Keratinocyte (primary cell): ENCODE data around the gene ARMC5. TPM values are rescaled to one million over a fixed set of nuclear protein-coding genes. Genes with fewer than 3 reads are reported as not detected.
A peak's percentile ranks its signal among the peaks of the same experiment; 100 is the strongest.

Experiments
- DNase-seq: peaks from one replicate; pipeline ENCODE4 v3.0.0-alpha.2; 2011; ENCODE audit warnings: low read depth, missing footprints, low spot score
- FAIRE-seq: peaks from 2 replicates; lab custom pipeline; 2011; peaks lifted over from hg19 to GRCh38; lab: Jason Lieb, UNC
- H2AFZ ChIP-seq: 2 replicates; pipeline ENCODE4 v1.6.0; 2012; ENCODE audit warnings: low read length, control low read depth, inconsistent platforms; ENCODE audit not compliant: control insufficient read depth
- H3K27ac ChIP-seq: 2 replicates; pipeline ENCODE4 v1.5.1; 2011; ENCODE audit warnings: low read length; ENCODE audit not compliant: control insufficient read depth, insufficient read depth
- H3K27me3 ChIP-seq: 3 replicates; pipeline ENCODE4 v1.6.0; 2011; ENCODE audit warnings: low read length; ENCODE audit not compliant: control insufficient read depth, insufficient read depth; ENCODE audit errors: extremely low read depth
- H3K36me3 ChIP-seq, 2 experiments: 2 replicates in 1 of 2; 3 replicates in 1 of 2; pipeline ENCODE4 v1.5.1; 2011; ENCODE audit warnings: low read length in 2 of 2, mild to moderate bottlenecking in 1 of 2; ENCODE audit not compliant: control insufficient read depth in 2 of 2, insufficient read depth in 2 of 2; ENCODE audit errors: extremely low read depth in 1 of 2
- H3K4me1 ChIP-seq: 3 replicates; pipeline ENCODE4 v1.5.1; 2011; ENCODE audit warnings: low read length; ENCODE audit not compliant: control insufficient read depth, insufficient read depth; ENCODE audit errors: extremely low read depth
- H3K4me2 ChIP-seq: 3 replicates; pipeline ENCODE4 v1.6.0; 2011; ENCODE audit warnings: low read depth, low read length; ENCODE audit not compliant: control insufficient read depth, insufficient read depth; ENCODE audit errors: extremely low read depth
- H3K4me3 ChIP-seq, 3 experiments: fragments of 200-600 bp in 1 of 3; sonication (generic) in 1 of 3; 2 replicates in 2 of 3; 3 replicates in 1 of 3; pipeline ENCODE4 v1.5.1; 2011 to 2016; ENCODE audit warnings: low read length in 3 of 3, mild to moderate bottlenecking in 3 of 3, control low read depth in 2 of 3, inconsistent platforms in 1 of 3, low read depth in 1 of 3, mixed read lengths in 1 of 3, mixed run types in 1 of 3, moderate library complexity in 1 of 3; ENCODE audit not compliant: control insufficient read depth in 2 of 3, insufficient read depth in 2 of 3; ENCODE audit errors: extremely low read depth in 1 of 3
- H3K79me2 ChIP-seq: 2 replicates; pipeline ENCODE4 v1.6.0; 2012; ENCODE audit warnings: low read length; ENCODE audit not compliant: control insufficient read depth, insufficient read depth
- H3K9ac ChIP-seq: 3 replicates; pipeline ENCODE4 v1.6.0; 2011; ENCODE audit warnings: low read length; ENCODE audit not compliant: control insufficient read depth, insufficient read depth; ENCODE audit errors: extremely low read depth
- H3K9me1 ChIP-seq: 3 replicates; pipeline ENCODE4 v1.6.0; 2011; ENCODE audit warnings: low read length; ENCODE audit not compliant: control insufficient read depth, insufficient read depth; ENCODE audit errors: extremely low read depth
- H3K9me3 ChIP-seq: 2 replicates; pipeline ENCODE4 v1.5.1; 2012; ENCODE audit warnings: low read depth, low read length; ENCODE audit not compliant: control insufficient read depth
- H4K20me1 ChIP-seq: 3 replicates; pipeline ENCODE4 v1.6.0; 2011; ENCODE audit warnings: low read length; ENCODE audit not compliant: control insufficient read depth, insufficient read depth; ENCODE audit errors: extremely low read depth
- EZH2 ChIP-seq: IDR thresholded peaks from one replicate; pipeline ENCODE4 v1.6.1; 2012; ENCODE audit warnings: inconsistent platforms, mild to moderate bottlenecking, low read length, moderate library complexity
- dilution Hi-C: fragments of 300-500 bp; cut with MboI; formaldehyde crosslinking; loops from one replicate; pipeline ENCODE4 v1.7.0; 2020; ENCODE audit warnings: low sequenced_read_pairs; ENCODE audit not compliant: extremely low pct_ligation_motif_present
- polyA plus RNA-seq, 5 experiments: library from polyadenylated mRNA; depleted of rRNA in 3 of 5; stranded (reverse) in 3 of 5; stranded (forward) in 1 of 5; unstranded in 1 of 5; fragments of >200 nt; gene quantifications; 1 replicate in 1 of 5; 2 replicates in 3 of 5; 3 replicates in 1 of 5; pipeline versions ENCODE4 v1.2.1 to v1.2.3, GENCODE V29; 2011 to 2012; ENCODE audit warnings: missing spikeins in 2 of 5, low read depth in 1 of 5, low replicate concordance in 1 of 5
- TF ChIP-seq, protein P1 (sequence below), 3 experiments: IDR thresholded peaks in 1 of 3; conservative IDR thresholded peaks in 1 of 3; optimal IDR thresholded peaks in 1 of 3; 2 replicates in 2 of 3; 3 replicates in 1 of 3; pipeline versions ENCODE3 to v1.5.1; 2011; ENCODE audit warnings: low read length in 3 of 3, mild to moderate bottlenecking in 3 of 3, moderate library complexity in 2 of 3, control low read depth in 1 of 3, inconsistent platforms in 1 of 3; ENCODE audit not compliant: insufficient read depth in 2 of 3; ENCODE audit errors: extremely low read depth in 1 of 3

The ARMC5 gene
- polyA plus RNA-seq, 1 donor (not counting 4 experiments of a cell fraction or from before 2014, with no cell fraction given) = 3.0 TPM

- Histone ChIP-seq H3K36me3 (peaks cover 7 to 24% of the 10 kb centered on the region in 2 experiments), H3K9me1 (peaks cover 6% of the 10 kb centered on the region), H3K79me2 (peaks cover 40% of the 10 kb centered on the region), H3K4me3 (peak overlapping the region; percentile 75 to 96 (median 95)), H4K20me1 (peaks cover 9% of the 10 kb centered on the region), H3K9me3 (no peaks in the 10 kb centered on the region), H3K27ac (peak overlapping the region; percentile 99), H3K27me3 (no peaks in the 10 kb centered on the region), H3K4me2 (peak overlapping the region; percentile 94), H2AFZ (peak overlapping the region; percentile 96), H3K4me1 (peaks cover 54% of the 10 kb centered on the region), H3K9ac (peak overlapping the region; percentile 94)
- FAIRE-seq = no peak
- dilution Hi-C loops = no loop called here
- DNase-seq = no peak
- no peak for TF ChIP-seq EZH2
- TF ChIP-seq, protein P1, sequence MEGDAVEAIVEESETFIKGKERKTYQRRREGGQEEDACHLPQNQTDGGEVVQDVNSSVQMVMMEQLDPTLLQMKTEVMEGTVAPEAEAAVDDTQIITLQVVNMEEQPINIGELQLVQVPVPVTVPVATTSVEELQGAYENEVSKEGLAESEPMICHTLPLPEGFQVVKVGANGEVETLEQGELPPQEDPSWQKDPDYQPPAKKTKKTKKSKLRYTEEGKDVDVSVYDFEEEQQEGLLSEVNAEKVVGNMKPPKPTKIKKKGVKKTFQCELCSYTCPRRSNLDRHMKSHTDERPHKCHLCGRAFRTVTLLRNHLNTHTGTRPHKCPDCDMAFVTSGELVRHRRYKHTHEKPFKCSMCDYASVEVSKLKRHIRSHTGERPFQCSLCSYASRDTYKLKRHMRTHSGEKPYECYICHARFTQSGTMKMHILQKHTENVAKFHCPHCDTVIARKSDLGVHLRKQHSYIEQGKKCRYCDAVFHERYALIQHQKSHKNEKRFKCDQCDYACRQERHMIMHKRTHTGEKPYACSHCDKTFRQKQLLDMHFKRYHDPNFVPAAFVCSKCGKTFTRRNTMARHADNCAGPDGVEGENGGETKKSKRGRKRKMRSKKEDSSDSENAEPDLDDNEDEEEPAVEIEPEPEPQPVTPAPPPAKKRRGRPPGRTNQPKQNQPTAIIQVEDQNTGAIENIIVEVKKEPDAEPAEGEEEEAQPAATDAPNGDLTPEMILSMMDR (optimal IDR thresholded peaks at IDR 0.05 in 1 of 3, IDR thresholded peaks at IDR 0.05 in 1 of 3, conservative IDR thresholded peaks at IDR 0.05 in 1 of 3; ENCODE audit: extremely low read depth in 1 of 3, insufficient read depth in 2 of 3, low read length in 3 of 3) = peak; percentile 1 to 45 (median 35)
Measured at GRCh38 chr16:31458073-31458843, 1.0 kb upstream of the ARMC5 start.

- H3K79me2 ChIP-seq = peaks cover 39% of the 10 kb centered on the region
- H3K27ac ChIP-seq = peak overlapping the region; percentile 99
- H3K36me3 ChIP-seq = peaks cover 10 to 24% of the 10 kb centered on the region in 2 experiments
- H4K20me1 ChIP-seq = peaks cover 9% of the 10 kb centered on the region
- no peaks in the 10 kb centered on the region for H3K27me3 ChIP-seq
- H3K4me2 ChIP-seq = peak overlapping the region; percentile 100
- H3K4me3 ChIP-seq = peak overlapping the region; percentile 75 to 96 (median 95)
- FAIRE-seq (peak; percentile 64), DNase-seq (peak; percentile 94)
- dilution Hi-C loops = no loop called here
- peak overlapping the region; percentile 94 for H3K9ac ChIP-seq
- TF ChIP-seq, protein P1 (optimal IDR thresholded peaks at IDR 0.05 in 1 of 3, IDR thresholded peaks at IDR 0.05 in 1 of 3, conservative IDR thresholded peaks at IDR 0.05 in 1 of 3; ENCODE audit: extremely low read depth in 1 of 3, insufficient read depth in 2 of 3, low read length in 3 of 3) = no peak
- no peak for TF ChIP-seq EZH2
- peaks cover 2% of the 10 kb centered on the region for H3K9me1 ChIP-seq
- H3K9me3 ChIP-seq = no peaks in the 10 kb centered on the region
- peak overlapping the region; percentile 96 for H2AFZ ChIP-seq
- peaks cover 42% of the 10 kb centered on the region for H3K4me1 ChIP-seq
Measured at GRCh38 chr16:31459687-31460581, 633 bp downstream of the ARMC5 start.
